K562 (cell line): ENCODE data around the gene HEMGN. TPM values are rescaled to one million over a fixed set of nuclear protein-coding genes. Genes with fewer than 3 reads are reported as not detected.

ENCODE experiments used
- ARHGAP35 ChIP-seq: fragments of 450-650 bp; IDR thresholded peaks from 2 replicates; pipeline ENCODE4 v1.6.1; 2018; ENCODE audit not compliant: partially characterized antibody
- ARID3B ChIP-seq: fragments of 250-450 bp; sonication (Bioruptor Pico); IDR thresholded peaks from 2 replicates; pipeline ENCODE4 v1.4.0; 2020; ENCODE audit warnings: borderline replicate concordance
- ARNT ChIP-seq, 2 experiments: fragments of 450-650 bp; IDR thresholded peaks; 2 replicates each; pipeline ENCODE4 v1.6.1; 2016; ENCODE audit warnings: mild to moderate bottlenecking in 1 of 2
- EP300 ChIP-seq: IDR thresholded peaks from 2 replicates; pipeline ENCODE4 v1.6.1; 2012; ENCODE audit warnings: low read length, improper control_type of control experiment
- EP400 ChIP-seq: fragments of 450-650 bp; IDR thresholded peaks from 2 replicates; pipeline ENCODE4 v1.6.1; 2017; ENCODE audit warnings: antibody characterized with exemption, mild to moderate bottlenecking, moderate library complexity
- FOS ChIP-seq: IDR thresholded peaks from 3 replicates; pipeline ENCODE4 v1.6.1; 2011; ENCODE audit not compliant: insufficient read length; ENCODE audit errors: extremely low read depth
- FOXP1 ChIP-seq: sonication (generic); formaldehyde crosslinking; IDR thresholded peaks from 2 replicates; pipeline ENCODE4 v1.8.0; 2022; ENCODE audit warnings: mild to moderate bottlenecking, missing genetic modification reagents
- KLF1 ChIP-seq: fragments of 450-650 bp; IDR thresholded peaks from 2 replicates; pipeline ENCODE4 v1.6.1; 2016; ENCODE audit warnings: missing genetic modification characterization, missing compliant biosample characterization
- KLF10 ChIP-seq: fragments of 250-450 bp; sonication (Bioruptor Pico); IDR thresholded peaks from 2 replicates; pipeline ENCODE4 v1.6.1; 2021; ENCODE audit warnings: matching md5 sums
- MAFK ChIP-seq: IDR thresholded peaks from 2 replicates; pipeline ENCODE4 v1.6.1; 2011; ENCODE audit warnings: low read length, improper control_type of control experiment
- MCM5 ChIP-seq: fragments of 450-650 bp; IDR thresholded peaks from 2 replicates; pipeline ENCODE4 v1.6.1; 2016; ENCODE audit warnings: low read depth
- MECOM ChIP-seq: fragments of 250-450 bp; sonication (Bioruptor Pico); IDR thresholded peaks from 2 replicates; pipeline ENCODE4 v1.8.0; 2022; ENCODE audit warnings: inconsistent platforms
- MTA1 ChIP-seq: fragments of 450-650 bp; IDR thresholded peaks from 2 replicates; pipeline ENCODE4 v1.6.1; 2017; ENCODE audit warnings: borderline replicate concordance
- MYBL2 ChIP-seq, 2 experiments: fragments of 450-650 bp in 1 of 2; sonication (generic) in 1 of 2; formaldehyde crosslinking in 1 of 2; IDR thresholded peaks; 2 replicates each; pipeline versions ENCODE4 v1.6.1 to v1.8.1; 2017 to 2022; ENCODE audit warnings: borderline replicate concordance in 1 of 2, inconsistent platforms in 1 of 2, low read depth in 1 of 2, mild to moderate bottlenecking in 1 of 2, missing genetic modification reagents in 1 of 2, moderate library complexity in 1 of 2
- NCOR1 ChIP-seq: fragments of 450-650 bp; IDR thresholded peaks from 2 replicates; pipeline ENCODE4 v1.6.1; 2016; ENCODE audit warnings: mild to moderate bottlenecking, moderate library complexity
- NFATC3 ChIP-seq: fragments of 450-650 bp; IDR thresholded peaks from 2 replicates; pipeline ENCODE4 v1.6.1; 2017; ENCODE audit warnings: mild to moderate bottlenecking
- RCOR1 ChIP-seq, 2 experiments: IDR thresholded peaks; 2 replicates each; pipeline ENCODE4 v1.6.1; 2012; ENCODE audit warnings: low read depth in 2 of 2, low read length in 2 of 2, borderline replicate concordance in 1 of 2, improper control_type of control experiment in 1 of 2
- SETDB1 ChIP-seq: IDR thresholded peaks from one replicate; pipeline ENCODE4 v1.6.1; 2012; ENCODE audit warnings: low read length, control low read depth, inconsistent platforms
- SIRT6 ChIP-seq: IDR thresholded peaks from one replicate; pipeline ENCODE4 v1.6.1; 2012; ENCODE audit warnings: low read depth, mild to moderate bottlenecking, control low read depth, inconsistent platforms, low read length, moderate library complexity
- SOX6 ChIP-seq: fragments of 450-650 bp; IDR thresholded peaks from 2 replicates; pipeline ENCODE4 v1.6.1; 2014; ENCODE audit warnings: mild to moderate bottlenecking
- SPI1 ChIP-seq: IDR thresholded peaks from 2 replicates; pipeline ENCODE4 v1.6.1; 2011; ENCODE audit warnings: low read depth, low read length, control low read depth, borderline replicate concordance
- TAL1 ChIP-seq: fragments of 450-650 bp; IDR thresholded peaks from 2 replicates; pipeline ENCODE4 v1.6.1; 2016; ENCODE audit warnings: mild to moderate bottlenecking
- ZMIZ1 ChIP-seq, 2 experiments: fragments of 150-350 bp in 1 of 2; IDR thresholded peaks; 2 replicates each; pipeline ENCODE4 v1.6.1; 2012 to 2016; ENCODE audit warnings: low read depth in 2 of 2, low read length in 2 of 2, mild to moderate bottlenecking in 1 of 2, moderate library complexity in 1 of 2
- ZNF224 ChIP-seq: sonication (generic); formaldehyde crosslinking; IDR thresholded peaks from 2 replicates; pipeline ENCODE4 v1.8.0; 2022; ENCODE audit warnings: mild to moderate bottlenecking, missing genetic modification reagents
- ZNF282 ChIP-seq: sonication (generic); formaldehyde crosslinking; IDR thresholded peaks from 2 replicates; pipeline ENCODE4 v1.8.1; 2023; ENCODE audit warnings: missing genetic modification reagents
- ZSCAN29 ChIP-seq: fragments of 450-650 bp; IDR thresholded peaks from 2 replicates; pipeline ENCODE4 v1.6.1; 2017
- polyA plus RNA-seq, 8 experiments: library from polyadenylated mRNA; depleted of rRNA in 4 of 8; stranded (reverse) in 5 of 8; unstranded in 3 of 8; fragments of >200 nt; fragmentation: Nextera tagmentation in 2 of 8; fragmentation: Illumina TruSeq in 1 of 8; extraction: Ambion mirVana in 2 of 8; extraction: Trizol in 1 of 8; gene quantifications; 2 replicates each; pipeline versions ENCODE4 v1.2.1 to v1.2.3, GENCODE V29; 2011 to 2014; ENCODE audit warnings: inconsistent platforms in 1 of 8, missing spikeins in 1 of 8
- total RNA-seq, 7 experiments: library from RNA; depleted of rRNA in 6 of 7; stranded (reverse); fragments of >200 nt in 6 of 7; fragmentation: Illumina TruSeq in 2 of 7; extraction: Trizol in 2 of 7; gene quantifications; 2 replicates each; pipeline versions ENCODE4 v1.2.1 to v1.2.3, GENCODE V29; 2011 to 2021; ENCODE audit warnings: low replicate concordance in 1 of 7

The HEMGN gene
- total and polyA plus RNA-seq, 9 of the 15 experiments (the other 6 are each of a cell fraction or from before 2014, with no cell fraction given): 56.3 to 258 (median 137) TPM

- no peak for TF ChIP-seq MCM5
- no peak for TF ChIP-seq KLF1
- TF ChIP-seq ARID3B: no peak
- TF ChIP-seq SETDB1: no peak
- TF ChIP-seq SPI1: no peak
- no peak for TF ChIP-seq ARHGAP35
- TF ChIP-seq EP400: 0 out of 2 replicates have a peak, but pooled peaks have one; percentile 7
- TF ChIP-seq SIRT6: no peak
- TF ChIP-seq KLF10 (CRISPR knock-in tag): no peak
- no peak for TF ChIP-seq ZSCAN29
- TF ChIP-seq ARNT (IDR thresholded peaks at IDR 0.05): peak in 1 of 2 experiments; percentile 29; a peak in 1 of 4 replicates
- TF ChIP-seq FOXP1: no peak
- 0 out of 2 replicates have a peak, but pooled peaks have one; percentile 29 for TF ChIP-seq NFATC3
- TF ChIP-seq MAFK: no peak
- no peak; the same call in 1 of the 2 replicates for TF ChIP-seq EP300
- no peak for TF ChIP-seq MYBL2 (IDR thresholded peaks at IDR 0.05; ENCODE audit: low read depth)
- no peak for TF ChIP-seq MYBL2 (CRISPR knock-in tag; IDR thresholded peaks at IDR 0.05; ENCODE audit: borderline replicate concordance)
- TF ChIP-seq NCOR1: peak; percentile 44
- peak; percentile 73 for TF ChIP-seq SOX6
- 0 out of 4 replicates have a peak, but pooled peaks of 1 of the 2 experiments have one; percentile 25 for TF ChIP-seq RCOR1 (IDR thresholded peaks at IDR 0.05; ENCODE audit: borderline replicate concordance in 1 of 2, low read depth in 2 of 2, low read length in 2 of 2)
- TF ChIP-seq MECOM (CRISPR knock-in tag): no peak
- TF ChIP-seq ZMIZ1 (IDR thresholded peaks at IDR 0.05; ENCODE audit: low read depth in 2 of 2, low read length in 2 of 2): no peak
- TF ChIP-seq FOS: no peak
- peak; percentile 67 for TF ChIP-seq TAL1
- no peak for TF ChIP-seq ZNF282
- no peak; the same call in 1 of the 2 replicates for TF ChIP-seq MTA1
- no peak for TF ChIP-seq ZNF224 (CRISPR knock-in tag)
These were observed 6.6 kb upstream of the HEMGN start (continued) for GRCh38 chr9:97944612-97945011.
